Suprapubic skin (tissue), 4 donors: ENCODE data around the gene AKAP13. TPM values are rescaled to one million over a fixed set of nuclear protein-coding genes. Genes with fewer than 3 reads are reported as not detected.

ENCODE experiments used
- DNase-seq, 2 donors: peaks; one replicate each; pipeline ENCODE4 v3.0.0-alpha.2; 2019; ENCODE audit warnings: low spot score in 2 of 2
- H3K27ac ChIP-seq: fragments of 200-600 bp; sonication (generic); one replicate; pipeline ENCODE4 v1.5.1; 2019
- H3K27me3 ChIP-seq: fragments of 200-600 bp; sonication (generic); one replicate; pipeline ENCODE4 v1.5.1; 2019
- H3K36me3 ChIP-seq: fragments of 200-600 bp; sonication (generic); one replicate; pipeline ENCODE4 v1.5.1; 2019
- H3K4me1 ChIP-seq: fragments of 200-600 bp; sonication (generic); one replicate; pipeline ENCODE4 v1.5.1; 2019
- H3K4me3 ChIP-seq: fragments of 200-600 bp; sonication (generic); one replicate; pipeline ENCODE4 v1.5.1; 2019; ENCODE audit warnings: mild to moderate bottlenecking
- H3K9me3 ChIP-seq: fragments of 200-600 bp; sonication (generic); one replicate; pipeline ENCODE4 v1.5.1; 2019
- CTCF ChIP-seq, 2 donors: fragments of 200-600 bp in 1 of 2; fragments of 450-650 bp in 1 of 2; sonication (generic) in 1 of 2; IDR thresholded peaks; one replicate each; pipeline ENCODE4 v1.5.1; 2016 to 2019; ENCODE audit warnings: antibody characterized with exemption in 2 of 2, mild to moderate bottlenecking in 1 of 2, moderate library complexity in 1 of 2
- EP300 ChIP-seq: sonication (generic); formaldehyde crosslinking; IDR thresholded peaks from one replicate; pipeline ENCODE4 v1.6.1; 2017; ENCODE audit warnings: antibody characterized with exemption
- POLR2A ChIP-seq, 2 donors: fragments of 450-650 bp; IDR thresholded peaks; one replicate each; pipeline ENCODE4 v1.6.1; 2017; ENCODE audit warnings: antibody characterized with exemption in 2 of 2, mild to moderate bottlenecking in 2 of 2, moderate library complexity in 2 of 2
- POLR2AphosphoS5 ChIP-seq, 3 donors: sonication (generic); formaldehyde crosslinking; IDR thresholded peaks; one replicate each; pipeline ENCODE4 v1.6.1; 2017; ENCODE audit warnings: antibody characterized with exemption in 3 of 3
- WGBS: methylation state at CpG from one replicate; pipeline ENCODE4 v1.1.5; 2018; 5-methylcytosine and 5-hydroxymethylcytosine counted together
- total RNA-seq, 4 donors: library from RNA; depleted of rRNA; stranded (reverse); fragments of >200 nt; gene quantifications; one replicate each; pipeline ENCODE4 v1.1.0, GENCODE V29; 2016

The AKAP13 gene
- total RNA-seq, 4 donors from 2014 or later = 124 to 249 (median 163) TPM

GRCh38 chr15:85694091-85694490 lies 313.7 kb downstream of the AKAP13 start:
- DNase-seq = no peak
- peaks cover 54% of the 10 kb centered on the region for H3K36me3 ChIP-seq
- WGBS = 95% methylated on average over 4 of the region's 4 CpGs

GRCh38 chr15:85700767-85701166 lies 320.4 kb downstream of the AKAP13 start:
- Histone ChIP-seq H3K9me3 (no peaks in the 10 kb centered on the region), H3K4me1 (peaks cover 36% of the 10 kb centered on the region), H3K27ac (no peak overlapping the region), H3K27me3 (no peaks in the 10 kb centered on the region), H3K4me3 (no peak overlapping the region), H3K36me3 (peaks cover 15% of the 10 kb centered on the region)
- TF ChIP-seq EP300 (no peak), POLR2A (IDR thresholded peaks at IDR 0.05) (no peak), CTCF (IDR thresholded peaks at IDR 0.05) (no peak), POLR2AphosphoS5 (IDR thresholded peaks at IDR 0.05) (no peak)
- DNase-seq = no peak
- WGBS = 86% methylated on average over 3 of the region's 3 CpGs

More at GRCh38 chr15:85694091-85694490, 313.7 kb downstream of the AKAP13 start:
- TF ChIP-seq CTCF (IDR thresholded peaks at IDR 0.05) = no peak
- no peak for TF ChIP-seq POLR2A (IDR thresholded peaks at IDR 0.05)
- no peak for TF ChIP-seq EP300
- no peak for TF ChIP-seq POLR2AphosphoS5 (IDR thresholded peaks at IDR 0.05)
- no peak overlapping the region for H3K27ac ChIP-seq
- no peak overlapping the region for H3K4me3 ChIP-seq
- H3K27me3 ChIP-seq = no peaks in the 10 kb centered on the region
- H3K4me1 ChIP-seq = peaks cover 41% of the 10 kb centered on the region
- no peaks in the 10 kb centered on the region for H3K9me3 ChIP-seq

GRCh38 chr15:85702321-85703101 lies 322.1 kb downstream of the AKAP13 start:
- Histone ChIP-seq H3K27me3 (no peaks in the 10 kb centered on the region), H3K27ac (peak overlapping the region; percentile 83), H3K4me3 (no peak overlapping the region), H3K36me3 (peaks cover 13% of the 10 kb centered on the region), H3K4me1 (peaks cover 53% of the 10 kb centered on the region), H3K9me3 (no peaks in the 10 kb centered on the region)
- no peak for TF ChIP-seq CTCF (IDR thresholded peaks at IDR 0.05)
- no peak for TF ChIP-seq POLR2A (IDR thresholded peaks at IDR 0.05)
- TF ChIP-seq EP300 = no peak
- TF ChIP-seq POLR2AphosphoS5 (IDR thresholded peaks at IDR 0.05) = no peak
- WGBS = 55% methylated on average over 7 of the region's 7 CpGs
- no peak for DNase-seq

- TF ChIP-seq POLR2AphosphoS5 (IDR thresholded peaks at IDR 0.05) (no peak), CTCF (IDR thresholded peaks at IDR 0.05) (no peak), EP300 (no peak), POLR2A (IDR thresholded peaks at IDR 0.05) (no peak)
- H3K36me3 ChIP-seq = peaks cover 16% of the 10 kb centered on the region
- 68% methylated on average over 4 of the region's 4 CpGs for WGBS
- no peaks in the 10 kb centered on the region for H3K9me3 ChIP-seq
- peaks cover 66% of the 10 kb centered on the region for H3K4me1 ChIP-seq
- H3K27ac ChIP-seq = peak overlapping the region; percentile 83
- H3K4me3 ChIP-seq = no peak overlapping the region
- DNase-seq = no peak
- H3K27me3 ChIP-seq = no peaks in the 10 kb centered on the region
Measured at GRCh38 chr15:85704066-85704465, 323.7 kb downstream of the AKAP13 start.

- 59% methylated on average over 3 of the region's 3 CpGs for WGBS
- H3K27me3 ChIP-seq = no peaks in the 10 kb centered on the region
- peak overlapping the region; percentile 83 for H3K27ac ChIP-seq
- no peak overlapping the region for H3K4me3 ChIP-seq
- peaks cover 68% of the 10 kb centered on the region for H3K4me1 ChIP-seq
- peaks cover 23% of the 10 kb centered on the region for H3K36me3 ChIP-seq
- no peaks in the 10 kb centered on the region for H3K9me3 ChIP-seq
- DNase-seq = no peak
- TF ChIP-seq CTCF (IDR thresholded peaks at IDR 0.05) (no peak), EP300 (no peak), POLR2AphosphoS5 (IDR thresholded peaks at IDR 0.05) (no peak), POLR2A (IDR thresholded peaks at IDR 0.05) (no peak)
Measured at GRCh38 chr15:85704720-85705429, 324.5 kb downstream of the AKAP13 start.
